ENCODE data around the gene NYAP1. TPM values are rescaled to one million over a fixed set of nuclear protein-coding genes. Genes with fewer than 3 reads are reported as not detected.
A peak's percentile ranks its signal among the peaks of the same experiment; 100 is the strongest.

The NYAP1 gene
- total RNA-seq, 1 donor from 2014 or later: 0.38 TPM

DNA sequence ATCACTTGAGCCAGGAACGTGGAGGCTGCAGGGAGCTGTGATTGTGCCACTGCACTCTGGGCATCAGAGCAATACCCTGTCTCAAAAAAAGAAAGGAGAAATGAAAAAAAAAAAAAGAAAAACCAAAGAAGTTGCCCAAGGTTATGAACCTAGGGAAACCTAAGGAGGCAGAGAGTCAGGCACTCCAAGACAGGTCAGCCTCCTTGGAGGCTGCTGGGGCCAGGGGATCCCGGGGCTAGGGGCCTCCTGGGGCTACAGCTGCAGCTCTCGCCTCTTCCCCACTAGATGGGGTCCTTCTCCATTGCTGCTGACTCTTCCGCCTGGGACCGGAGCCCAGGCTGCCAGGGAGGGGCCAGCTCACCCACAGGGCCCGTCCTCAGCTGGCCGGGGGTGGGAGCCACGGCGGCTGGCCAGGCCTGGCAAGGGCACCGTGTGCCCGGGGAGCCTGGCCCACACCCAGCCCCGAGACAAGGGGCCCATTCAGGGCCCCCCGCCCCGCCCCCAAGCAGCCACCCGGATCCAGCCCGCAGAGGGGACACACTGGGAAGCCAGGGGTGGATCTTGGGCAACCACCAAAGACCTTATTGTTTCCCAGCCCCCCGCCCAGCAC, 17.9 kb upstream of the NYAP1 start:
- TF ChIP-seq, protein P1, sequence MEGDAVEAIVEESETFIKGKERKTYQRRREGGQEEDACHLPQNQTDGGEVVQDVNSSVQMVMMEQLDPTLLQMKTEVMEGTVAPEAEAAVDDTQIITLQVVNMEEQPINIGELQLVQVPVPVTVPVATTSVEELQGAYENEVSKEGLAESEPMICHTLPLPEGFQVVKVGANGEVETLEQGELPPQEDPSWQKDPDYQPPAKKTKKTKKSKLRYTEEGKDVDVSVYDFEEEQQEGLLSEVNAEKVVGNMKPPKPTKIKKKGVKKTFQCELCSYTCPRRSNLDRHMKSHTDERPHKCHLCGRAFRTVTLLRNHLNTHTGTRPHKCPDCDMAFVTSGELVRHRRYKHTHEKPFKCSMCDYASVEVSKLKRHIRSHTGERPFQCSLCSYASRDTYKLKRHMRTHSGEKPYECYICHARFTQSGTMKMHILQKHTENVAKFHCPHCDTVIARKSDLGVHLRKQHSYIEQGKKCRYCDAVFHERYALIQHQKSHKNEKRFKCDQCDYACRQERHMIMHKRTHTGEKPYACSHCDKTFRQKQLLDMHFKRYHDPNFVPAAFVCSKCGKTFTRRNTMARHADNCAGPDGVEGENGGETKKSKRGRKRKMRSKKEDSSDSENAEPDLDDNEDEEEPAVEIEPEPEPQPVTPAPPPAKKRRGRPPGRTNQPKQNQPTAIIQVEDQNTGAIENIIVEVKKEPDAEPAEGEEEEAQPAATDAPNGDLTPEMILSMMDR (IDR thresholded peaks at IDR 0.05; ENCODE audit: borderline replicate concordance): peak; percentile 81
- Histone ChIP-seq H3K4me1 (peaks cover 56% of the 10 kb centered on the region), H3K27me3 (ENCODE audit: low read depth) (no peaks in the 10 kb centered on the region), H3K9me3 (replicated peaks) (no peaks in the 10 kb centered on the region), H3K27ac (replicated peaks) (peak overlapping the region; percentile 80), H3K36me3 (peaks cover 9% of the 10 kb centered on the region), H3K4me3 (peak overlapping the region; percentile 37)
- DNase-seq: peak; percentile 80
- intact Hi-C loops (cut with micrococcal nuclease): loop anchor here (5.0 kb wide), 1 partner anchor 261 kb away; no protein-coding TSS in a partner anchor

DNA sequence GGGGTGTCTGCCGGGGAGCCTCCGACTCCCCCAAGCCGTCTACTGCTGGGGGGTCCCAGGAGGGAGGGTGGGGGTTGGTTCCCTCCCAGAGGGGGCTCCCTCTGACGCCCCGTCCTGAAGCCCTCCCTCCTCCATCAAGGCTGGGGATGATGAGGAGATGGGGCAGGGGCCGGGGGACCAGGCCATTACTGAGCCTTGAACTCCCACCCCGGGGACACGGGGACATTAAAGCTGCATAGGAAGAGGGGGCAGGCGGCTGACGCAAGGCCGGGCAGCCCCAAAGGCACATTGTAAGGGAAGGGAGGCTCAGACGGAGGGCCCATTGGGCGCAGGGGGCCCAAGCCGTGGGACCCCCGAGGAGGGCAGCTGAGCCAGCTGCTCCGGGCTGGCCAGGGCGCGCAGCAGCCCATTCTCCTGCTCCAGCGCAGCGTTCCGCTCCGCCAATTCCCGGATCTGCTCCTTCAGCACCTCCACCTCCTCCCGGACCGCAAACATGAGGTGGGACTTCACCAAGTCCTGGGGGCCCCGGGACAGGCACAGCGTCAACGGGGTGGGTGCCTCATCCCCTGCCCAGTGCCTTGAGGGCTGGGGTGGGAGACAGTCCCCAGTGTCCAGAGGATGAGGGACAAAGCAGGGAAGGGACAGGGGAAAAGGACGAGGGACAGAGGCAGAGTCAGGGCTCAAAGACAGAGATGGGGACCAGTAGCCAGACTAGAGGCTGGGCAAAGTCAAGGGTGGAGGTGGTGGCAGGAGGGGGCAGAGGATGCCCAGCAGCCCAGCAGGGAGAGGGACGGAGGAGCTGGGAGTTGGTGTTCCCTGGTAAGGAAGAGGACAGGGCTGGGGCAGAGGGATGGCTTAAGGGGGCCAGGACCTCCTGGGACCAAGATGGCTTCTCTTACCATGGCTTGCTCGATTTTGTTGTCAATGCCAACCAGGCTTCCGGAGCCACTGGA, 16.8 kb upstream of the NYAP1 start:
- no peak for DNase-seq
- Histone ChIP-seq H3K9me3 (replicated peaks) (no peaks in the 10 kb centered on the region), H3K4me1 (peaks cover 68% of the 10 kb centered on the region), H3K27me3 (ENCODE audit: low read depth) (no peaks in the 10 kb centered on the region), H3K36me3 (peaks cover 18% of the 10 kb centered on the region), H3K4me3 (peak overlapping the region; percentile 37), H3K27ac (replicated peaks) (peak overlapping the region; percentile 80)
- TF ChIP-seq, protein P1 (IDR thresholded peaks at IDR 0.05; ENCODE audit: borderline replicate concordance): no peak
- intact Hi-C loops (cut with micrococcal nuclease): loop anchor here (5.0 kb wide), 1 partner anchor 260 kb away; no protein-coding TSS in a partner anchor

DNA sequence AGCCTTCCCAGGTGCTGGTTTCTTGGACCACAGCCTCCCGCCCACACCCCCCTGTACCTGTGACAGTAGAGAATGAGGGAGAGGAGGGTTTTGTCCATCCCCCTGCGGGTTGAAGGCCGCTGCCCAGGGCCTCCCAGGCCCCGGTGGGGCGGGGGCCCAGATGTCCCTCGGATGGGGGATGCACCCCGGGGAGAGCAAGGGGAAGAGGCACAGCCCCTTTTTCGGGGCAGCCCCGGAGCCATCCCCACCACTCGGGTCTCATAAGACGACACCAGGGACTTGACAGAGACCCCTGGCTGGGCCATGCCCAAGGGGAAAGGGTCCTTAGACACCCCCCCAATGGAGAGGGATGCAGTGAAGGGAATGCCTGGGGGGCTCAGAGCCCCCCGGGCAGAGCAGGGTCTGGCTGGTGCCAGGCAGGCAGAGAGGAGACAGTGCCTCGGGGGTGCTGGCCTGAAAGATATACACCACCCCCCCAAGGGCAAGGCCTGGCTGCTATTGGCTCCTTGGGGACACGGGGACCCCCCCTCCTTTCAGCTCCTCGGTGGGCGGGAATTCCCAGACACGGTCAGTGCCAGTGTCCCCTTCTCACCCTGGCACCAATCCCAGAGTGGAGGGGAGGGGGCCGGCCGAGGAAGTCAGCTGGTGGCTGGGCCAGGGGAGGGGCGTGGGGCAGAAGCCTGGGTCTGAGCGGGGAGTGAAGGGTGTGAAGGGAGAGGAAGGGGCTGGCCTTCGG, 15.9 kb upstream of the NYAP1 start:
- DNase-seq: no peak
- Histone ChIP-seq H3K36me3 (peaks cover 20% of the 10 kb centered on the region), H3K4me1 (peaks cover 75% of the 10 kb centered on the region), H3K27me3 (ENCODE audit: low read depth) (no peaks in the 10 kb centered on the region), H3K4me3 (peak overlapping the region; percentile 12), H3K9me3 (replicated peaks) (no peaks in the 10 kb centered on the region), H3K27ac (replicated peaks) (peak overlapping the region; percentile 80)
- TF ChIP-seq, protein P1 (IDR thresholded peaks at IDR 0.05; ENCODE audit: borderline replicate concordance): no peak
- intact Hi-C loops (cut with micrococcal nuclease): loop anchor here (5.0 kb wide), 1 partner anchor 259 kb away; no protein-coding TSS in a partner anchor

DNA sequence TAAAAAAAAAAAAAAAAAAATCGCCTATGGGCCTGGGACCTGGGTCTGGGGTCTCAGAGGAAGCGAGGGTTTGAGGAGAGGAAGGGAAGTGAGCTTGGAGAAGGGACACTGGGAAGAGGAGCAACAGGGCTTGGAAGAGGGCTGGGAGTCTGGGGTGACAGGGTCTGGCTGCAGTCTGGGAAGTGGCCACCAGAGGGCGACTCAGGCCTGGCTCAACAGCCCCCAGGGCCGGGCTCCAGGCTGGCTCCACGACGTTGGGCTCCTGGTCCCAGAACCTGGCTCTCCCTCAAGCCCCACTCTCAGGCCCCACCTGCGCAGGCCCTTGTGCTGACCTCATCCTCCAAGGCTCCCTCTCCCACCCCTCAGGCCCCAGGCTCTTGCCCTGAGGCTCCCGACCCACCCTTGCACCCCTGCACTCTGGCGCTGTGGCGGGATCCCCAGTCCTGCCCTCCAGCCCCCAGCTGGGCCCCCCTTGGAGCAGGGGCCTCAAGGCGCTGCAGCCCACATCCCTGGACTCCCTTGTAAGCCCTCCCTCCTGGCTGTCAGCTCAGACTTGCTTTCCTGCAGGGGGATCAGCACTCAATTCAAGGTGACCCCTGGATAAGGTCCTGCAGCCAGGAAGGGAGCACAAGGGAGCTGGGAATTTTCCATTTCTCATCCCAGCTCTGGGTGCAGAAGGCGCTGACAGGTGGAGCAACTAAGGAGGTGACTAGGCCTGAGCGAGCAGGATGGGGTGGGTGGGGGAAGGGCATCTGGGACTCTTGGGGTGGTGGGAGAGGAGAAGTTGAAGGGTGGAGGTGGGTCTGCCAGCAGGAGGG, 14.3 kb upstream of the NYAP1 start:
- DNase-seq: peak; percentile 89
- H3K36me3 ChIP-seq: peaks cover 31% of the 10 kb centered on the region
- no peaks in the 10 kb centered on the region for H3K27me3 ChIP-seq (ENCODE audit: low read depth)
- peak overlapping the region; percentile 80 for H3K27ac ChIP-seq (replicated peaks)
- H3K9me3 ChIP-seq (replicated peaks): no peaks in the 10 kb centered on the region
- intact Hi-C loops (cut with micrococcal nuclease): loop anchor here (5.0 to 10.0 kb wide), 2 partner anchors 75 to 258 kb away; no protein-coding TSS in a partner anchor
- H3K4me3 ChIP-seq: no peak overlapping the region
- H3K4me1 ChIP-seq: peaks cover 91% of the 10 kb centered on the region
- TF ChIP-seq, protein P1 (IDR thresholded peaks at IDR 0.05; ENCODE audit: borderline replicate concordance): peak; percentile 96
